ENCODE data around the gene MAPK10.

MAPK10 gene

GRCh38 chr4:86155766-86156165, 204.1 kb downstream of the MAPK10 start:
- TF ChIP-seq CTCF (conservative IDR thresholded peaks at IDR 0.05) (no peak), ZFX (IDR thresholded peaks at IDR 0.05) (no peak)
- no peak overlapping the region for H3K27ac ChIP-seq

GRCh38 chr4:86152454-86152853, 207.4 kb downstream of the MAPK10 start:
- no peak overlapping the region for H3K27ac ChIP-seq
- TF ChIP-seq ZFX (IDR thresholded peaks at IDR 0.05) (no peak), CTCF (conservative IDR thresholded peaks at IDR 0.05) (no peak)

GRCh38 chr4:86151196-86151595, 208.7 kb downstream of the MAPK10 start:
- TF ChIP-seq CTCF (conservative IDR thresholded peaks at IDR 0.05) = no peak
- no peak for TF ChIP-seq ZFX (IDR thresholded peaks at IDR 0.05)
- H3K27ac ChIP-seq = no peak overlapping the region

- TF ChIP-seq ZFX (IDR thresholded peaks at IDR 0.05) (no peak), CTCF (conservative IDR thresholded peaks at IDR 0.05) (no peak)
- H3K27ac ChIP-seq = no peak overlapping the region
Measured at GRCh38 chr4:86141161-86141560, 218.7 kb downstream of the MAPK10 start.

- H3K27ac ChIP-seq = no peak overlapping the region
- no peak for TF ChIP-seq ZFX (IDR thresholded peaks at IDR 0.05)
- no peak for TF ChIP-seq CTCF (conservative IDR thresholded peaks at IDR 0.05)
Measured at GRCh38 chr4:86132468-86132867, 227.4 kb downstream of the MAPK10 start.

- TF ChIP-seq ZFX (IDR thresholded peaks at IDR 0.05) (no peak), CTCF (conservative IDR thresholded peaks at IDR 0.05) (no peak)
- no peak overlapping the region for H3K27ac ChIP-seq
Measured at GRCh38 chr4:86131456-86131855, 228.4 kb downstream of the MAPK10 start.

- no peak overlapping the region for H3K27ac ChIP-seq
- TF ChIP-seq CTCF (conservative IDR thresholded peaks at IDR 0.05) = no peak
- TF ChIP-seq ZFX (IDR thresholded peaks at IDR 0.05) = no peak
Measured at GRCh38 chr4:86130160-86130933, 229.5 kb downstream of the MAPK10 start.

Measured in C4-2B (cell line).